NB4 (cell line): ENCODE measurements around the gene RBM17.

Source experiments
- MAX ChIP-seq: IDR thresholded peaks from 2 replicates; pipeline ENCODE4 v1.6.1; 2011; ENCODE audit warnings: low read depth, low read length
- MYC ChIP-seq: IDR thresholded peaks from 2 replicates; pipeline ENCODE4 v1.6.1; 2011; ENCODE audit warnings: low read depth, low read length
- TF ChIP-seq, protein P1 (sequence below): IDR thresholded peaks from one replicate; pipeline ENCODE4 v1.5.1; 2012; ENCODE audit warnings: low read depth, low read length

GRCh38 chr10:6136215-6137201 lies 47.7 kb downstream of the RBM17 start:
- TF ChIP-seq, protein P1, sequence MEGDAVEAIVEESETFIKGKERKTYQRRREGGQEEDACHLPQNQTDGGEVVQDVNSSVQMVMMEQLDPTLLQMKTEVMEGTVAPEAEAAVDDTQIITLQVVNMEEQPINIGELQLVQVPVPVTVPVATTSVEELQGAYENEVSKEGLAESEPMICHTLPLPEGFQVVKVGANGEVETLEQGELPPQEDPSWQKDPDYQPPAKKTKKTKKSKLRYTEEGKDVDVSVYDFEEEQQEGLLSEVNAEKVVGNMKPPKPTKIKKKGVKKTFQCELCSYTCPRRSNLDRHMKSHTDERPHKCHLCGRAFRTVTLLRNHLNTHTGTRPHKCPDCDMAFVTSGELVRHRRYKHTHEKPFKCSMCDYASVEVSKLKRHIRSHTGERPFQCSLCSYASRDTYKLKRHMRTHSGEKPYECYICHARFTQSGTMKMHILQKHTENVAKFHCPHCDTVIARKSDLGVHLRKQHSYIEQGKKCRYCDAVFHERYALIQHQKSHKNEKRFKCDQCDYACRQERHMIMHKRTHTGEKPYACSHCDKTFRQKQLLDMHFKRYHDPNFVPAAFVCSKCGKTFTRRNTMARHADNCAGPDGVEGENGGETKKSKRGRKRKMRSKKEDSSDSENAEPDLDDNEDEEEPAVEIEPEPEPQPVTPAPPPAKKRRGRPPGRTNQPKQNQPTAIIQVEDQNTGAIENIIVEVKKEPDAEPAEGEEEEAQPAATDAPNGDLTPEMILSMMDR = no peak
- TF ChIP-seq MYC = no peak
- TF ChIP-seq MAX = no peak
